ENCODE data around the gene CRYL1. TPM values are rescaled to one million over a fixed set of nuclear protein-coding genes. Genes with fewer than 3 reads are reported as not detected.

Gene CRYL1
- polyA plus RNA-seq, 3 donors: 35.0 to 70.2 (median 51.4) TPM

DNA sequence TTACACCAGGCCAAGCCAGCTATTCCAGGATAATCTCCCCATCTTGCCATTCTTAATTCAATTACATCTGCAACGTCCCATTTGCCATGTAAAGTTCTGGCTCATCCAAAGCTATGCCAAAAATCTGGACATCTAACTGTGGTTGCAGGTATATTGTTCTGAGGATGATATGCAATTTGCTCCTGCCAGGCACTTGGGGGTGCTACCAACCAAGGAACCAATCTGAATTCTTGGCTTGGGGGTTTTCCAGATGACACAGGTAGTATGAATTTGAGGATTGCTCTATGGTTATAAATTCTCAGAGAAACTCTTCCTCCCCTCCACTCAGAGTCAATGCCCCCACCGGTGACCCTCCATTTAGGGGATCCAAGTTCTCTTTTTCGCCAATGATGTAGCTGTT is 33.0 kb downstream of the CRYL1 start:
- Histone ChIP-seq H3K27me3 (ENCODE audit: control insufficient read depth in 2 of 2, insufficient read depth in 2 of 2, low read length in 2 of 2) (no peaks in the 10 kb centered on the region), H3K79me2 (ENCODE audit: insufficient read depth, low read length) (no peaks in the 10 kb centered on the region), H3K4me2 (replicated peaks; ENCODE audit: extremely low read depth, low read length, poor library complexity, severe bottlenecking) (no peak overlapping the region), H3K4me1 (ENCODE audit: control insufficient read depth in 1 of 2, insufficient read depth in 2 of 2, low read length in 2 of 2) (peaks cover 9 to 10% of the 10 kb centered on the region in 2 donors), H4K20me1 (ENCODE audit: insufficient read depth, low read length) (peaks cover 4% of the 10 kb centered on the region), H2AFZ (ENCODE audit: insufficient read depth, low read depth, low read length, poor library complexity, severe bottlenecking) (no peak overlapping the region), H3K36me3 (replicated peaks in 1 of 2; ENCODE audit: control insufficient read depth in 1 of 2, insufficient read depth in 2 of 2, low read length in 2 of 2) (peaks cover 2 to 7% of the 10 kb centered on the region in 2 donors), H3K27ac (ENCODE audit: low read depth in 1 of 2, low read length in 2 of 2) (no peak overlapping the region), H3K9ac (ENCODE audit: insufficient read depth, low read length, poor library complexity, severe bottlenecking) (no peak overlapping the region), H3K9me3 (replicated peaks in 1 of 2; ENCODE audit: control insufficient read depth in 1 of 2, insufficient read depth in 1 of 2, low read length in 2 of 2) (no peaks in the 10 kb centered on the region), H3K4me3 (replicated peaks in 1 of 3; ENCODE audit: low read depth in 2 of 3, low read length in 3 of 3) (no peak overlapping the region)
- Mint-ChIP-seq H3K9me3 (no peaks in the 10 kb centered on the region), H3K27me3 (ENCODE audit: low read depth in 3 of 3) (no peaks in the 10 kb centered on the region), H3K27ac (no peak overlapping the region), H3K4me3 (no peak overlapping the region), H3K4me1 (peaks cover 10% of the 10 kb centered on the region), H3K36me3 (peaks cover 4 to 9% of the 10 kb centered on the region in 2 donors)
- peak in 1 of 3 donors; percentile 59 for DNase-seq
- WGBS (ENCODE audit: insufficient coverage): 86% methylated on average over 1 of the region's 3 CpGs
- intact Hi-C loops (cut with micrococcal nuclease): loop anchor here (5.0 to 10.0 kb wide), 4 partner anchors 202 to 432 kb away; no protein-coding TSS in a partner anchor
- TF ChIP-seq, protein P1, sequence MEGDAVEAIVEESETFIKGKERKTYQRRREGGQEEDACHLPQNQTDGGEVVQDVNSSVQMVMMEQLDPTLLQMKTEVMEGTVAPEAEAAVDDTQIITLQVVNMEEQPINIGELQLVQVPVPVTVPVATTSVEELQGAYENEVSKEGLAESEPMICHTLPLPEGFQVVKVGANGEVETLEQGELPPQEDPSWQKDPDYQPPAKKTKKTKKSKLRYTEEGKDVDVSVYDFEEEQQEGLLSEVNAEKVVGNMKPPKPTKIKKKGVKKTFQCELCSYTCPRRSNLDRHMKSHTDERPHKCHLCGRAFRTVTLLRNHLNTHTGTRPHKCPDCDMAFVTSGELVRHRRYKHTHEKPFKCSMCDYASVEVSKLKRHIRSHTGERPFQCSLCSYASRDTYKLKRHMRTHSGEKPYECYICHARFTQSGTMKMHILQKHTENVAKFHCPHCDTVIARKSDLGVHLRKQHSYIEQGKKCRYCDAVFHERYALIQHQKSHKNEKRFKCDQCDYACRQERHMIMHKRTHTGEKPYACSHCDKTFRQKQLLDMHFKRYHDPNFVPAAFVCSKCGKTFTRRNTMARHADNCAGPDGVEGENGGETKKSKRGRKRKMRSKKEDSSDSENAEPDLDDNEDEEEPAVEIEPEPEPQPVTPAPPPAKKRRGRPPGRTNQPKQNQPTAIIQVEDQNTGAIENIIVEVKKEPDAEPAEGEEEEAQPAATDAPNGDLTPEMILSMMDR (IDR thresholded peaks at IDR 0.05): peak; percentile 72

DNA sequence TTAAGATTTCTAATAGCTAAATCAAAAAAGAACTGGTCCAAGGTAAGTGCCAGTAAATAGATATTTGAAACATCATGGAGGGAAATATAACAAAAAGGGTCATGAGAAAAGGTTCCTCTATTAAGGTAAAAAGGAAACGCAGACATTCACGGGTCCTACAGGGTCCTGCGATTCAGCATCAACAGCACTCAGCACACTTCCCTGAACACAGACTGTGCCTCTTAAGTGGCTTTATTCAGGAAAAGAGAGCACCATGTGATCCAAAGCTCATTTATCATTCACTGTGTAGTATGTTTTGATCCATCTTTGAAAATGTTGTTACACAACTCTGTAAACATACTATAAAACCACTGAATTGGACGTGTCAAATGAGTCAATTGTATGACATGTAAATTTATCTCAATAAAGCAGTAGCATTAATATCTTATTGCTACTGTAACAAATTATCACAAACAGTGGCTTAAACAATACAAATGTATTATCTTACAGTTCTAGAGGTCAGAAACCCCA is 33.7 kb downstream of the CRYL1 start:
- Histone ChIP-seq H3K4me3 (replicated peaks in 1 of 3; ENCODE audit: low read depth in 2 of 3, low read length in 3 of 3) (no peak overlapping the region), H3K9ac (ENCODE audit: insufficient read depth, low read length, poor library complexity, severe bottlenecking) (no peak overlapping the region), H3K27ac (ENCODE audit: low read depth in 1 of 2, low read length in 2 of 2) (no peak overlapping the region), H3K4me1 (ENCODE audit: control insufficient read depth in 1 of 2, insufficient read depth in 2 of 2, low read length in 2 of 2) (peaks cover 9 to 10% of the 10 kb centered on the region in 2 donors), H3K4me2 (replicated peaks; ENCODE audit: extremely low read depth, low read length, poor library complexity, severe bottlenecking) (no peak overlapping the region), H2AFZ (ENCODE audit: insufficient read depth, low read depth, low read length, poor library complexity, severe bottlenecking) (no peak overlapping the region), H3K36me3 (replicated peaks in 1 of 2; ENCODE audit: control insufficient read depth in 1 of 2, insufficient read depth in 2 of 2, low read length in 2 of 2) (peaks cover 2 to 7% of the 10 kb centered on the region in 2 donors), H3K79me2 (ENCODE audit: insufficient read depth, low read length) (no peaks in the 10 kb centered on the region), H3K27me3 (ENCODE audit: control insufficient read depth in 2 of 2, insufficient read depth in 2 of 2, low read length in 2 of 2) (no peaks in the 10 kb centered on the region), H3K9me3 (replicated peaks in 1 of 2; ENCODE audit: control insufficient read depth in 1 of 2, insufficient read depth in 1 of 2, low read length in 2 of 2) (no peaks in the 10 kb centered on the region), H4K20me1 (ENCODE audit: insufficient read depth, low read length) (peaks cover 4% of the 10 kb centered on the region)
- Mint-ChIP-seq H3K4me3 (no peak overlapping the region), H3K36me3 (peaks cover 5 to 10% of the 10 kb centered on the region in 2 donors), H3K27me3 (ENCODE audit: low read depth in 3 of 3) (no peaks in the 10 kb centered on the region), H3K27ac (no peak overlapping the region), H3K4me1 (peaks cover 10% of the 10 kb centered on the region), H3K9me3 (no peaks in the 10 kb centered on the region)
- TF ChIP-seq, protein P1 (IDR thresholded peaks at IDR 0.05): no peak
- no CpG with 5 or more reads among the region's 4 CpGs for WGBS (ENCODE audit: insufficient coverage)
- intact Hi-C loops (cut with micrococcal nuclease): loop anchor here (5.0 to 10.0 kb wide), 4 partner anchors 203 to 433 kb away; no protein-coding TSS in a partner anchor
- no peak for DNase-seq
